Erythroblast (primary cell): ENCODE measurements around the gene FBXO42.

Experiments
- GATA1 ChIP-seq: IDR thresholded peaks from 2 replicates; pipeline ENCODE4 v1.6.1; 2011; ENCODE audit warnings: low read depth, mild to moderate bottlenecking, control low read depth, low read length, moderate library complexity
- POLR2A ChIP-seq: IDR thresholded peaks from 2 replicates; pipeline ENCODE4 v1.6.1; 2011; ENCODE audit warnings: mild to moderate bottlenecking, low read length

GRCh38 chr1:16249596-16250241 lies 102.6 kb downstream of the FBXO42 start:
- TF ChIP-seq POLR2A: no peak
- no peak for TF ChIP-seq GATA1
